Activated CD4-positive, alpha-beta T cell treated with anti-CD3 and anti-CD28 coated beads, Interleukin-2, amount 10 ng/mL, durations not matched to agents 24 days and 14 days (primary cell): ENCODE results near the gene CHID1. TPM values are rescaled to one million over a fixed set of nuclear protein-coding genes. Genes with fewer than 3 reads are reported as not detected.

Experiments used
- DNase-seq: peaks from one replicate; pipeline ENCODE4 v3.0.0; 2022
- H3K27ac Mint-ChIP-seq: one replicate; pipeline ENCODE4 v1.8.0; 2022; ENCODE audit warnings: mild to moderate bottlenecking, mixed read lengths
- H3K27me3 Mint-ChIP-seq: one replicate; pipeline ENCODE4 v1.8.0; 2022; ENCODE audit warnings: mixed read lengths
- H3K36me3 Mint-ChIP-seq: one replicate; pipeline ENCODE4 v1.8.0; 2022; ENCODE audit warnings: low read depth, mild to moderate bottlenecking, mixed read lengths
- H3K4me1 Mint-ChIP-seq: one replicate; pipeline ENCODE4 v1.8.0; 2021; ENCODE audit warnings: mixed read lengths
- H3K4me3 Mint-ChIP-seq: one replicate; pipeline ENCODE4 v1.8.0; 2022; ENCODE audit warnings: mild to moderate bottlenecking, moderate library complexity, mixed read lengths
- H3K9me3 Mint-ChIP-seq: one replicate; pipeline ENCODE4 v1.8.0; 2021; ENCODE audit warnings: mixed read lengths
- intact Hi-C: fragments of 100-400 bp; cut with micrococcal nuclease; formaldehyde crosslinking; loops from one replicate; pipeline ENCODE4 v1.15.1; 2023
- total RNA-seq: library from RNA; stranded (reverse); gene quantifications from 2 replicates; pipeline ENCODE4 v1.2.3, GENCODE V29; 2022

Gene CHID1
- total RNA-seq, 1 donor from 2014 or later, result 99.7 TPM

DNA sequence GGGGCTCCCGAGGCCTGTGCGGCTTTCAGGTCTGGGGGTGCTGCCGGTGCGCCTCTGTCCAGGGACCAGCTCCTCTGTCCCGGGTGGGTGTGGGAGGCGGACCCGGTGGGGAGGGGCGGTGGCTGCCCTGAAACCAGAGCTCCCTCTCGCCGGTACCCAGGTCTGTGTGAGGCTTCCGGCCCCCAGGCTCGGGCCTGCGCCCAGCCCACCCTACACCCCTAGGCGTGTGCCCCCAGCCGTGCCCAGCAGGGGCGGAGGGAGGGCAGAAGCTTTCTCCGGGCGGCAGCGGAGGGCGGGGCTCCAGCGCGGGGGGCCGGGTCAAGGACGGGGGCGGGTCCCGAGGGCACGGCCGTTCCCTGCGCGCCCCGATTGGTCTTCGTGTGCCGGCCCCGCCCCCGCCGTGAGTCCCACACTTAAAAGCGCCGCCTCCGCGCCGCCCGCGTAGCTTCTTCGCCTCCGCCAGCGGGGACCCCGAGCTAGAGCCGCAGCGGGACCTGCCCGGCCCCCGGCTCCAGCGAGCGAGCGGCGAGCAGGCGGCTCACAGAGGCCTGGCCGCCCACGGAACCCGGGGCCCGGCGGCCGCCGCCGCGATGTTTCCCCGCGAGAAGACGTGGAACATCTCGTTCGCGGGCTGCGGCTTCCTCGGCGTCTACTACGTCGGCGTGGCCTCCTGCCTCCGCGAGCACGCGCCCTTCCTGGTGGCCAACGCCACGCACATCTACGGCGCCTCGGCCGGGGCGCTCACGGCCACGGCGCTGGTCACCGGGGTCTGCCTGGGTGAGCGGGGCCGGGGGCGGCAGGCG lies 91.3 kb downstream of the CHID1 start:
- no peaks in the 10 kb centered on the region for H3K9me3 Mint-ChIP-seq
- H3K36me3 Mint-ChIP-seq, result peaks cover 8% of the 10 kb centered on the region
- peak overlapping the region; percentile 84 for H3K27ac Mint-ChIP-seq
- peak overlapping the region; percentile 85 for H3K4me3 Mint-ChIP-seq
- H3K27me3 Mint-ChIP-seq, result no peaks in the 10 kb centered on the region
- intact Hi-C loops, result loop anchor here (1.0 kb wide), 1 partner anchor 10 kb away; the partner anchor contains the start of gene RPLP2
- peak; percentile 97 for DNase-seq
- H3K4me1 Mint-ChIP-seq, result peaks cover 7% of the 10 kb centered on the region

DNA sequence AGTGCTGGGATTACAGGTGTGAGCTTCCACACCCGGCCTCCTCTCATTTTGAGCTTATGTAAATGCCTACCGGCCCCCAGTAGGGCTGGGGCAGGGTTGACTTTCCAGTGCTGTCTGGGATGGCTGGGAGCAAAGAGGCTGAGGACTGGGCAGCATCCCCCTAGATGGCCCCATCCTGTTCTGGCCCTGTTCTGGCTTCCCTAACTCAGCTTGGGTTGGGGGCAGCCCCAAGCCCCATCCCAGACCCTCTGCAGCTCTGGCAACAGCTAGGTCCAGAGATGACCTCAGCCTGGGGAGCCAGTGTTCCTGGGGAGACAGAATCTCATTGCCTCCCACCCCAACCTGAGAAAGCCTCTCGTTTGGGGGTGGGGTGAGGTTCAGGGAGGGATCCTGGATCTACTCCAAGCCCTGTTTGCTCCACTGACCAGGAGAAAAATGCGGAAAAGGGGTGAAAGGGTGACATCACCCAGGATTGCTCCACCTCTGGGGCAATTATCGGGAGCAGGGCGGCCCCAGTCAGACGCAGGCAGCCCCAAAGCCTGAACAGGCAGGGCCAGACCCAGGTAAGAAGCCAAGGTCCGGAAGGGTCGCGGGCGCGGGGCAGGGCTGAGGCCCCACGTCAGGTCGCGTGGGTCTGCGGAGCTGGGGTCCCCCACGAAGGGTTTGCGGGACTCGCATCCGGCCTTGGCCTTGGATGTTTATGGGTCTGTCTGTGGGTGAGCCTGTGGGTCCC lies 92.0 kb downstream of the CHID1 start, which contains the start of gene PNPLA2:
PNPLA2 (plus strand) TSS at position 519 of the 733 bp plus-strand sequence. CDS start 805 bp downstream, outside the sequence.
- H3K4me3 Mint-ChIP-seq, result peak within 1 kb of the TSS; percentile 85
- H3K36me3 Mint-ChIP-seq, result peaks cover 10% of the 10 kb centered on the region
- H3K27ac Mint-ChIP-seq, result peak within 1 kb of the TSS; percentile 84
- H3K9me3 Mint-ChIP-seq, result no peaks in the 10 kb centered on the region
- intact Hi-C loops, result loop anchor here (1.0 kb wide), 1 partner anchor 9 kb away; the partner anchor contains the start of gene RPLP2
- H3K27me3 Mint-ChIP-seq, result no peaks in the 10 kb centered on the region
- DNase-seq, result no peak
- peaks cover 10% of the 10 kb centered on the region for H3K4me1 Mint-ChIP-seq

Other genes with a start within 250 kb of the CHID1 start
- gene DEAF1, start 215.6 kb downstream of the CHID1 start, total RNA-seq, result 66.3 and 73.9 TPM in 2 replicates
- gene TMEM80, start 215.0 kb downstream of the CHID1 start, total RNA-seq, result 12.3 and 12.5 TPM in 2 replicates
- 15.3 and 19.8 TPM in 2 replicates for gene EPS8L2, start 204.6 kb downstream of the CHID1 start, total RNA-seq
- 265 and 279 TPM in 2 replicates for gene TALDO1, start 163.3 kb downstream of the CHID1 start, total RNA-seq
- gene GATD1, start 133.3 kb downstream of the CHID1 start, total RNA-seq, result 81.7 and 82.2 TPM in 2 replicates
- gene CEND1, start 120.7 kb downstream of the CHID1 start, total RNA-seq, result 3.8 and 4.2 TPM in 2 replicates
- 84.9 and 90.3 TPM in 2 replicates for gene SLC25A22, start 112.5 kb downstream of the CHID1 start, total RNA-seq
- gene PIDD1, start 105.6 kb downstream of the CHID1 start, total RNA-seq, result 28.9 and 29.6 TPM in 2 replicates
- 2,367 and 2,377 TPM in 2 replicates for gene RPLP2, start 100.8 kb downstream of the CHID1 start, total RNA-seq
- gene PNPLA2, start 91.9 kb downstream of the CHID1 start, total RNA-seq, result 55.0 and 56.4 TPM in 2 replicates
- 1.5 and 3.0 TPM in 2 replicates for gene CRACR2B, start 82.9 kb downstream of the CHID1 start, total RNA-seq
- 81.0 and 87.3 TPM in 2 replicates for gene CD151, start 77.9 kb downstream of the CHID1 start, total RNA-seq
- 113 and 117 TPM in 2 replicates for gene POLR2L, start 68.3 kb downstream of the CHID1 start, total RNA-seq
- 14.8 and 15.1 TPM in 2 replicates for gene TSPAN4, start 68.0 kb downstream of the CHID1 start, total RNA-seq
- 51.4 and 53.8 TPM in 2 replicates for gene AP2A2, start 15.1 kb upstream of the CHID1 start, total RNA-seq
- not detected in 2 replicates for gene MUC6, start 125.9 kb upstream of the CHID1 start, total RNA-seq
- gene MUC2, start 164.1 kb upstream of the CHID1 start, total RNA-seq, result not detected in 2 replicates
- gene MUC5AC, start 247.1 kb upstream of the CHID1 start, total RNA-seq, result not detected in 2 replicates